Anterior cingulate cortex (tissue), 58 donors: ENCODE results near the gene MTNR1B.

Experiments used
- DNase-seq, 58 donors: peaks; one replicate each; lab custom pipeline; 2025; lab: John Stamatoyannopoulos, UW

The MTNR1B gene

GRCh38 chr11:92977401-92977800 lies 8.0 kb downstream of the MTNR1B start:
- DNase-seq, result no peak

- DNase-seq, result peak in 37 of 58 donors; percentile 6 to 71 (median 37)
Measured at GRCh38 chr11:92978271-92979111, 9.0 kb downstream of the MTNR1B start.

DNA sequence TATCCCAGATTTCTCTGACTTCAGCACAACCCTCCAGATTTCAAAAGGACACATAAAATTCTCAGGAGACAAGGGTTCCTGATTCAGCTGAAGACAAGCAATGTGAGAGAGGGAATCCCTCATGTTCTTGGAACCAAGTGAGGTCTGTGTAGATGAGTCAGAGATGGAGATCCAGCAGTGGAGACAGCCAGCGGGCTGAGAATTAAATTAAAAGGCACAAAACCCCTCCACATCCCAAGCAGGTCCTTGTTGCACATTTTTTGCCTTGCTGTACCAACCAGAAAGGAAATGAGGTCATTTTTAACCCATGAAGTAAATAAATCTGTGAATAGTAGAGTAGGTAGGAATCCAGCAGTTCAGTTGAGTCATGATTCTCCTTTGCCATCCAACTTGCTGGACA lies 9.7 kb downstream of the MTNR1B start:
- no peak for DNase-seq

- no peak for DNase-seq
Measured at GRCh38 chr11:92980312-92980711, 10.9 kb downstream of the MTNR1B start.

- no peak for DNase-seq
Measured at GRCh38 chr11:92981508-92982043, 12.1 kb downstream of the MTNR1B start.

- no peak for DNase-seq
Measured at GRCh38 chr11:92986585-92986984, 17.1 kb downstream of the MTNR1B start.

DNA sequence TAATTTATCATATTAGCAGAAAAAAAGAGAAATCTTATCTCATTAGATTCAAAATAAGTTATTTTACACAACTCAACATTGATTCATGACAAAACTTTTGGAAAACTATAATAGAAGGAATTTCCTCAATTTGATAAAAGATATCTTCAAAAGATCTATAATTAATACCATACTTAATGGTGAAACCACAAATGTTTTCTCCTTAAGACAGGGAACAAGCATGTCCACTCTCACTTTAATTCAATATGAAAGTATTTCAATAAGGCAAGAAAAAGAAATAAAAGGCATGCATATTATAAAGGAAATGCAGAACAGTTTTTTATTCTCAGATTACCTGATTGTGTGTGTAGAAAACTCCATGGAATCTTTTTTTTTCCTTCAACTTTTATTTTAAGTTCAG lies 23.6 kb downstream of the MTNR1B start:
- no peak for DNase-seq

- DNase-seq, result no peak
Measured at GRCh38 chr11:93000511-93001476, 31.3 kb downstream of the MTNR1B start.

DNA sequence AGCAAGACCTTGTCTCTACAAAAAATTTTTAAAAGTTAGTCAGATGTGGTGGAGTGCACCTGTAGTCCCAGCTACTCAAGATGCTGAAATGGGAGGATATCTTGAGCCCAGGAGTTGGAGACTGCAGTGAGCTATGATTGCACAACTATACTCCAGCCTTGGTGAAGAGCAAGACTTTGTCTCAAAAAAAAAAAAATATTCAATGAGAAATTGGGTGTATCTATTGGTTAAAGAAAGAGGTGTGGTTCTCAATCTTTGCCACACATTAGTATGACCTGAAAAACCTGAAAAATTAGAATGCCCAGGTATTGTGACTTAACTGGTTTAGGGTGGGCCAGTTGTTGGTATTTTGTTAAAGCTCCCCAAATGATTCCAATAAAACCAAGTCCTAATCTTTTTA lies 32.4 kb downstream of the MTNR1B start:
- DNase-seq, result no peak

- no peak for DNase-seq
Measured at GRCh38 chr11:93002380-93002779, 32.9 kb downstream of the MTNR1B start.

DNA sequence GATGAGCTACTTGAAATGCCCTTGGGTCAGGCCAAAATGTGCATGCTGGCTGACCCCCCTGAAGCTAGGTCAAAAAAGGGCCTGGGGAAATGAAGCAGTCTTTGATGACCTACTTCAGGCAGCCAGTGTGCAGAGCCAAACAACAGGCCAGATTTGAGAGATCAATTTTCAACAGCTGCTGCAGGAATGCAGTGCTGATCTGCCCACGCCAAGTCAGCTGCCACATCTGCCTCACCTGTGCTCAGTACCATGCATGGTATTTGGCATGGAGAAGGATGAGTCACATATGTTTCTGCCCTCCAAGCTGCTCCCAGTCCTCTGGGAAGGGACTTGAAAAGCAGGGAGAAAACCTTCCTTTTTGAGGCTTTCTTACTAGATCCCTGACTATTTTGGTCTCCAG lies 35.8 kb downstream of the MTNR1B start:
- DNase-seq, result no peak

DNA sequence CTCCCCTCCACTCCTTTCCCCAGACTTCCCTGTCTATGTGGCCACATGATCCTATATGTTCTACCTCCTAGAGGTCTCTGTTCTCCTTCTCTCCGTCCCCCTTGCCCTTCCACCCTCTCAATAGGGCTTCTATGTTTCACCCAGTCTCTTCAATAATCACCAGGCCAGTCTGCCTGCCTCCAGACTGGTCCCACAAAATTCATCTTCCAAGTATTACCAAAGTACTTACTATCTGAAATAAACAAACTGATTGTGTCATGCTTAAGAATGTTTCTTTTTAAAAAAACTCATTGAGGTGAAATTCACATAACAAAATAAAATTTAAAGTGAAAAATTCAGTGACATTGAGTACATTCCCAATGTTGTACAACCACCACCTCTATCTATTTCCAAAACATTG lies 44.2 kb downstream of the MTNR1B start:
- DNase-seq, result no peak

DNA sequence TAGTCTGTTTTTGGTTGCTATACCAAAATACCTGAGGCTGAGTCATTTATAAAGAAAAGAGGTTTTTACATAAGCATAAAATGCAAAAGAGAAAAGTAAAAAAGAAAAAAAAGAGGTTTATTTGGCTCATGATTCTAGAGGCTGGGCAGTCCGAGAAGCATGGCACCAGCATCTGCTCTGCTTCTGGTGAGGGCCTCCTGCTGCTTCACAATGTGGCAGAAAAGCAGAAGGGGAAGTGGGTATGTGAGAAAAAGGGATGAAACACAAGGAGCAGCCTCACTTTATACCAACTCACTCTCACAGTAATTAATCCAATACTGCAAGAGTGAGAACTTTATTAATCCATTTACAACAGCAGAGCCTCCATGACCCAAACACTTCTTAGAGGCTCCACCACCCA lies 47.1 kb downstream of the MTNR1B start:
- no peak for DNase-seq

DNA sequence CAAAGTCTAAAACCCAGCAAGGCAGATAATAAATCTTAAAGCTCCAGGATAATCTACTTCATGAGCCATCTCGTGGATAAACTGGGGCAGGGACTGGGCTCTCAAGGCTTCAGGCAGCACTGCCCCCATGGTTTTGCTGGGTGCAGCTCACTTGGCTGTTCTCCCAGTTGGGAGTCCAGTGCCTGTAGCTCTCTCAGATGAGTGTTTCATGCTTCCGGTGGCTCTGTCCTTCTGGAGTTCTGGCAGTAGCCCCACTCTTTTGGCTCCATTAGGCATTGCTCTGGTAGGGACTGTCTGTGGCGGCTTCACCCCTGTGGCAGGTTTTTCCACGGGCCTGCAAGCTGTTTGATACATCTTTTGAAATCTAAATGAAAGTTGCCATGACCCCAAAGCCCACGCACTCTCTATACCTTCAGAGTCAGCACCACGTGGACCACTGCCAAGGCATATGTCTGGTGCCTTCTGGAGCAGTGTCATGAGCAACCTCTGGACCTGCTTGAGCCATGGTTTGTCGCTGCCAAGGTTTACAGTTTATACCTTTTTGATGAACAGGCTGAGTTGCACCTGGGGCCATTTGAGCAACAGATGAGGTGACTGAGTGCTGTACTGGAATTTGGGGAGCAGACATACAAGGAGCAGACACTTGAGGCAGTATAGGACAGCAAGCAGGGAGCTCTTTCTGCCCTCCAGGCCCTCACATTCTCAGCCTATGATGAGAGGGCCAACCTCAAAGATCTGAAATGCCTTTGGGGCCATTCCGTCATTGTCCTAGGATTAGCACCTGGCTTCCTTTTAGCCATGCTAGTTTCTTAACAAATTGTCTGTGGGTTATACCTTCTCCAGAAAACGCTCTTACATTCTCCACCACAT lies 48.6 kb downstream of the MTNR1B start:
- DNase-seq, result no peak

DNA sequence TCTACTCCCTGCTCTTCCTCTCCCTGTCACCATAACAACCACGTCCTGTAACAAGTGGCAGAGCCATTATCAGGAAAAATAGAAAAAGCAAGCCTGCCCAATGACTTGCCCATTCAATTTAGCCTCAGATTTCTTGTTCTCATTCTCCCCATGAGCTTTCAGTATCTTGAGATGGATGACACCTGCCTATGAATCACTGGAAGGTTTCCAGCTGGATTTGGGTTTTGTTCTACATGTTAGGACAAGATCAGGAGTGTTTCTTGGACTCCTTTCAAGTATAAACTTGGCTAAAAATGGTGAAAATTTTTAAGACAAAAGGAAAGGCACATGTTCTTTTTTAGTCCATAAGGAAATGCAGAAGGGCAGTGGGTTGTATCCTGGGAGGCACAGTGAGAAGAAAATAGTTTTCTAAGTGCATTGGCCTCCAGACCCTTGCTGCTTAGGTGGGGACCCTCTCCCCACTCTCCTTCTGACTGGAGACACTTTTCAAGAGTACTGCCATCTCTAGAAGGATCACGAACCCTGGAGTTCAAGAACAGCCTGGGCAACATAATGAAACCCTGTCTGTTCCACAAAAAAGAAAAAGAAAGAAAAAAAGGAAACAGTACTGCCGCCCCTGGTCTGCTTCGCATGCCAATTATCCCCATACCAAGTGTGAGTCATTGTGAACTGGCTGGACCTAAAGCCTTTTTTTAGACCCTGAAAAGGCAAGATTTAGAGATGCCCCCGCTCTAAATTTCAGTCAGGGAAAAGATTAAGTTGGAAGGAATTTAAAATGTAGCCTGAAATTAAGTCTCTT lies 51.0 kb downstream of the MTNR1B start:
- DNase-seq, result peak in 2 of 58 donors; percentile 2 to 18

DNA sequence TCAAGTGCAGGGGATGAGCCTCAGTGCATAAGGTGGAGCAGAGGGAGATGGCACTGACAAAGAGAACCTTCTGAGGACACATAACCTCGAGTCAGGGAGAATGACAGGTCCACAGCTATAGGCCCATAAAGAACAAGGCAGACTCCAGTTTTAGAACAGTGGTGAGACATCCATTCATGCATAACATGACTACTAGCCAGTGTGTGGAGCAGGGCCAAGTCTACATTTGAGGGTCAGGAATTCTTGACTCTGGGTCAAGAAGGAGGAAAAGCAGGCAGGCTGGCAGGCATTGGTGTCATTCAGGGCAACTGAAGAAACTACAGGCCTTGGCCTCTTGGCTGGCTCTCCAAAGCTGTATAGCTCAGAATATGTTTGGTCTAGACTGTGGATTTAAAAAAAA lies 54.9 kb downstream of the MTNR1B start:
- no peak for DNase-seq

DNA sequence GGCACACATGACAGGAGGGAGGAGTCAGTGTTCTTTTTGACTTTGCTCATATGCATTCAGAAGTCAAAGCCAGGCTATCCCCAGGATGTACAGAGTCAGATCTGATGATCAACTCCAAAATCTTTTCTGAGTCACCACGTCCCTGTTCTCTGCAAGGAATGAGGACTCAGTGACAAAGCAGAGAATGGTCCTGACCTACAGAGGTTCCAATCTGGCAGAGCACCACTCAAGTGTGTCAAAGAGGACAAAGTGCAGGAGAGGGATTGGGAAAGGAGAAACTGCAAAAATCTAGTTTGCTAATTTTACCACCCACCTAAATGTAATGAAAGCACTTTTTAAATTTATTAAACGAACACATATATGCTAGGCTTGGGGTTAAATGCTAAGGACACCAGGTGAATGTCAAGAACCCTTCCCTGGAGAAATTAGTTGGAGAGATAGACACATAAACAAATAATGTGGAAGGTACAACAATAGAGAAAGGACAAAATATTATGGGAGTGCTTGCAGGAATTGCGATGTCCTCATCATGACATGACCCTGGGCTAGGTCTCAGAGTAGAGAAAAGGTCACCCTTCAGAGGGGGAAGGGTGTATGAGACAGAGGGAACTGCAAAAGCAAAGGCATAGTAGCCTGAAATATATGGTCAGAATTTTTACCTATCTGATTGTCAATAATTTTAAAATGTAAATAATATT lies 56.3 kb downstream of the MTNR1B start:
- no peak for DNase-seq

GRCh38 chr11:93028960-93029522 lies 59.6 kb downstream of the MTNR1B start:
- no peak for DNase-seq
